Epithelial cell of proximal tubule (primary cell): ENCODE data around the gene CNOT3. TPM values are rescaled to one million over a fixed set of nuclear protein-coding genes. Genes with fewer than 3 reads are reported as not detected.

Experiments
- DNase-seq: peaks from one replicate; pipeline ENCODE4 v3.0.0-alpha.2; 2011; ENCODE audit warnings: low read depth
- H3K4me3 ChIP-seq: 2 replicates; pipeline ENCODE4 v1.5.1; 2011; ENCODE audit warnings: low read depth, mild to moderate bottlenecking, low read length
- CTCF ChIP-seq: conservative IDR thresholded peaks from 2 replicates; pipeline ENCODE4 v1.5.1; 2012; ENCODE audit warnings: low read depth, mild to moderate bottlenecking, low read length
- total RNA-seq: library from RNA; depleted of rRNA; stranded (reverse); fragments of >200 nt; gene quantifications from 2 replicates; pipeline ENCODE4 v1.2.3, GENCODE V29; 2015

CNOT3 gene
- total RNA-seq, 1 donor from 2014 or later: 20.5 TPM

- no peak within 1 kb of the TSS for H3K4me3 ChIP-seq
- TF ChIP-seq CTCF: no peak
- DNase-seq: no peak
Observed at GRCh38 chr19:54100561-54100960, 37.0 kb upstream of the CNOT3 start, which contains the start of gene OSCAR. OSCAR (minus strand) TSS chr19:54100803; CDS start chr19:54100792, 11 bp downstream.

- TF ChIP-seq CTCF: no peak
- peak within 1 kb of the TSS; percentile 98 for H3K4me3 ChIP-seq
Observed at GRCh38 chr19:54102421-54103169, 35.0 kb upstream of the CNOT3 start, which contains the start of gene NDUFA3. NDUFA3 (plus strand) TSS chr19:54102855; CDS start chr19:54102879, 24 bp downstream.

GRCh38 chr19:54104998-54105715 is 32.4 kb upstream of the CNOT3 start:
- H3K4me3 ChIP-seq: no peak overlapping the region
- TF ChIP-seq CTCF: no peak
- no peak for DNase-seq

More at GRCh38 chr19:54102421-54103169, 35.0 kb upstream of the CNOT3 start, which contains the start of gene NDUFA3:
- peak; percentile 63 for DNase-seq

GRCh38 chr19:54105796-54106195 is 31.8 kb upstream of the CNOT3 start:
- no peak overlapping the region for H3K4me3 ChIP-seq
- TF ChIP-seq CTCF: no peak
- no peak for DNase-seq

GRCh38 chr19:54106716-54107115 is 30.8 kb upstream of the CNOT3 start:
- TF ChIP-seq CTCF: no peak
- no peak for DNase-seq
- H3K4me3 ChIP-seq: no peak overlapping the region

GRCh38 chr19:54107876-54108490 is 29.6 kb upstream of the CNOT3 start:
- DNase-seq: no peak
- no peak overlapping the region for H3K4me3 ChIP-seq
- TF ChIP-seq CTCF: no peak
